Endothelial cell of umbilical vein (primary cell): ENCODE results near the gene DCC. TPM values are rescaled to one million over a fixed set of nuclear protein-coding genes. Genes with fewer than 3 reads are reported as not detected.

Experiments
- BruUV-seq: library from RNA; stranded (reverse); fragments of 400-500 nt; replicated peaks from 2 replicates; lab custom pipeline; 2021; lab: Mats Ljungman, UMichigan
- CTCF ChIA-PET: fragments of 300-600, 350-600 bp; sonication (Branson Sonifier 250); formaldehyde crosslinking; loops from one replicate; lab custom pipeline; 2021; ENCODE audit warnings: antibody characterized with exemption, inconsistent platforms; lab: Charles Lee
- POLR2A ChIA-PET: fragments of 300-600, 350-600 bp; sonication (Branson Sonifier 250); formaldehyde crosslinking; loops from one replicate; lab custom pipeline; 2021; ENCODE audit warnings: antibody characterized with exemption, inconsistent platforms; lab: Charles Lee
- DNase-seq: peaks from one replicate; pipeline ENCODE4 v3.0.0-alpha.2; 2011; ENCODE audit warnings: low read depth, low spot score
- FAIRE-seq: peaks from 2 replicates; lab custom pipeline; 2011; peaks lifted over from hg19 to GRCh38; lab: Jason Lieb, UNC
- H2AFZ ChIP-seq: 2 replicates; pipeline ENCODE4 v1.6.0; 2012; ENCODE audit warnings: low read depth, low read length, control low read depth, inconsistent platforms
- H3K27ac ChIP-seq: 2 replicates; pipeline ENCODE4 v1.5.1; 2011; ENCODE audit warnings: low read depth, mild to moderate bottlenecking, control low read depth, low read length, moderate library complexity; ENCODE audit not compliant: insufficient read depth
- H3K27me3 ChIP-seq, 2 experiments: 2 replicates each; pipeline versions ENCODE4 v1.6.0 to v1.6.1; 2011; ENCODE audit warnings: low read length in 2 of 2, mixed read lengths in 1 of 2; ENCODE audit not compliant: control insufficient read depth in 2 of 2, insufficient read depth in 2 of 2
- H3K36me3 ChIP-seq, 2 experiments: 2 replicates in 1 of 2; 3 replicates in 1 of 2; pipeline ENCODE4 v1.5.1; 2011; ENCODE audit warnings: low read length in 2 of 2, mild to moderate bottlenecking in 1 of 2, moderate library complexity in 1 of 2; ENCODE audit not compliant: control insufficient read depth in 2 of 2, insufficient read depth in 2 of 2; ENCODE audit errors: extremely low read depth in 1 of 2
- H3K4me1 ChIP-seq: 3 replicates; pipeline ENCODE4 v1.5.1; 2011; ENCODE audit warnings: mild to moderate bottlenecking, low read length; ENCODE audit not compliant: control insufficient read depth, insufficient read depth; ENCODE audit errors: extremely low read depth
- H3K4me2 ChIP-seq: 2 replicates; pipeline ENCODE4 v1.6.1; 2011; ENCODE audit warnings: low read length, control low read depth, mixed read lengths; ENCODE audit not compliant: insufficient read depth
- H3K4me3 ChIP-seq, 3 experiments: fragments of 200-600 bp in 1 of 3; sonication (generic), shearing (Covaris generic) in 1 of 3; replicated peaks in 1 of 3; 2 replicates each; pipeline ENCODE4 v1.5.1; 2011 to 2016; ENCODE audit warnings: control low read depth in 3 of 3, low read length in 3 of 3, mild to moderate bottlenecking in 2 of 3, inconsistent platforms in 1 of 3, low read depth in 1 of 3, moderate library complexity in 1 of 3; ENCODE audit not compliant: insufficient read depth in 1 of 3
- H3K79me2 ChIP-seq: 2 replicates; pipeline ENCODE4 v1.6.0; 2012; ENCODE audit warnings: low read length, inconsistent platforms; ENCODE audit not compliant: control insufficient read depth, insufficient read depth
- H3K9ac ChIP-seq: replicated peaks from 2 replicates; pipeline ENCODE3; 2011; ENCODE audit warnings: low read length, control low read depth; ENCODE audit not compliant: insufficient read depth; ENCODE audit errors: extremely low read depth
- H3K9me1 ChIP-seq: replicated peaks from 3 replicates; pipeline ENCODE4 v1.6.0; 2011; ENCODE audit warnings: mild to moderate bottlenecking, low read length; ENCODE audit not compliant: control insufficient read depth, insufficient read depth; ENCODE audit errors: extremely low read depth
- H3K9me3 ChIP-seq: replicated peaks from 2 replicates; pipeline ENCODE4 v1.5.1; 2012; ENCODE audit warnings: low read length, inconsistent platforms; ENCODE audit not compliant: control insufficient read depth, insufficient read depth
- H4K20me1 ChIP-seq: replicated peaks from 2 replicates; pipeline ENCODE3; 2011; ENCODE audit warnings: mild to moderate bottlenecking, low read length; ENCODE audit not compliant: control insufficient read depth, insufficient read depth; ENCODE audit errors: extremely low read depth
- EZH2 ChIP-seq: IDR thresholded peaks from 2 replicates; pipeline ENCODE4 v1.6.1; 2012; ENCODE audit warnings: borderline replicate concordance, low read depth, mild to moderate bottlenecking, moderate library complexity, low read length, inconsistent platforms; ENCODE audit not compliant: severe bottlenecking
- FOS ChIP-seq: IDR thresholded peaks from 2 replicates; pipeline ENCODE4 v1.6.1; 2011; ENCODE audit warnings: mild to moderate bottlenecking, low read length, moderate library complexity, borderline replicate concordance; ENCODE audit not compliant: insufficient read depth
- GATA2 ChIP-seq: IDR thresholded peaks from 2 replicates; pipeline ENCODE4 v1.7.0; 2011; ENCODE audit warnings: low read depth, mild to moderate bottlenecking, moderate library complexity, mixed read lengths, low read length; ENCODE audit not compliant: insufficient read length, insufficient read depth
- JUN ChIP-seq: IDR thresholded peaks from 2 replicates; pipeline ENCODE4 v1.6.1; 2011; ENCODE audit warnings: borderline replicate concordance, low read depth; ENCODE audit not compliant: insufficient read length, insufficient read depth
- MYC ChIP-seq: IDR thresholded peaks from one replicate; pipeline ENCODE4 v1.6.1; 2011; ENCODE audit warnings: mild to moderate bottlenecking, low read depth, low read length
- POLR2A ChIP-seq: IDR thresholded peaks from 2 replicates; pipeline ENCODE4 v1.6.1; 2012; ENCODE audit warnings: low read depth, mild to moderate bottlenecking, control low read depth, low read length
- POLR2AphosphoS5 ChIP-seq: IDR thresholded peaks from 2 replicates; pipeline ENCODE4 v1.6.1; 2012; ENCODE audit warnings: low read depth, mild to moderate bottlenecking, control low read depth, low read length, moderate library complexity; ENCODE audit not compliant: insufficient read depth
- dilution Hi-C: fragments of 300-500 bp; cut with MboI; formaldehyde crosslinking; loops from one replicate; pipeline ENCODE4 v1.15.0; 2019; ENCODE audit warnings: low sequenced_read_pairs; ENCODE audit not compliant: extremely low pct_ligation_motif_present
- intact Hi-C: fragments of 100-400 bp; cut with micrococcal nuclease; formaldehyde crosslinking; loops from one replicate; pipeline ENCODE4 v1.10.0; 2022
- polyA plus RNA-seq, 4 experiments: library from polyadenylated mRNA; depleted of rRNA in 3 of 4; stranded (reverse) in 3 of 4; unstranded in 1 of 4; fragments of >200 nt; gene quantifications; 2 replicates each; pipeline versions ENCODE4 v1.2.1 to v1.2.3, GENCODE V29; 2011 to 2012; ENCODE audit warnings: missing spikeins in 1 of 4
- total RNA-seq: library from RNA; stranded (reverse); gene quantifications from 2 replicates; pipeline ENCODE4 v1.2.3, GENCODE V29; 2021
- TF ChIP-seq, protein P1 (sequence below), 2 donors: IDR thresholded peaks; 1 replicate in 1 of 2; 2 replicates in 1 of 2; pipeline ENCODE4 v1.5.1; 2011; ENCODE audit warnings: low read length in 2 of 2, mild to moderate bottlenecking in 2 of 2, moderate library complexity in 2 of 2, control low read depth in 1 of 2, inconsistent platforms in 1 of 2, low read depth in 1 of 2; ENCODE audit not compliant: insufficient read depth in 1 of 2; ENCODE audit errors: extremely low read depth in 1 of 2
- TF ChIP-seq, protein P2 (sequence below): IDR thresholded peaks from 2 replicates; pipeline ENCODE4 v1.6.1; 2011; ENCODE audit not compliant: insufficient read depth, insufficient read length

The DCC gene
- total and polyA plus RNA-seq, 2 donors (not counting 3 experiments of a cell fraction or from before 2014, with no cell fraction given), result not detected

DNA sequence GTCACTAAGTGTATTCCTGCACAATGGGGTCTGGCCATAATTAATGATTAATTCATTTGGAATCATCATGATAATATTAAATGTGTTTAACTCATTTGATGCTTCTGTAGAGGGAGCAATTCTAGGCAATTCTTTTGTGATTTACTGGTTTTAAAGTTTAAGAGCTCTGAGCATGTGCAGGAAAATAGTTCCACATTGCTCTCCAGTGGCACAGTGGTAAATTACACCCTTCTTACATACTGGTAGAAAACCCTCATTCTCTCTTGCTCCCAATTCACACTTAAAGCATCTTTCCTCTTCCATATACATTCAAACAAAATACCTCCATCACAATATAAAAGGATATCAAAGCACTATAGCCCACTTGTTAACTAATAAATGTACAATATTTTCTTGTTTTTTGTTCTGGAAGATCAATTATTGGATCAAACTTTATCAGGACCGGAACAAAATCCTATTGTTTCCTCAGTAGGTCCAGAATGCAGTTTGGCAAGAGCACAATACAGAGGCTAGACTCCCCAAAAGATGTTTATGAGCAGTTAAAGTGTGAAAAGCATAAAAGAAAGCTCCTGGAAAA lies 1040.2 kb downstream of the DCC start:
- H3K79me2 ChIP-seq, result no peaks in the 10 kb centered on the region
- ChIA-PET POLR2A (no interaction called here), CTCF (no interaction called here)
- H2AFZ ChIP-seq, result no peak overlapping the region
- no peaks in the 10 kb centered on the region for H3K9me1 ChIP-seq
- no peak overlapping the region for H3K4me2 ChIP-seq
- H3K4me3 ChIP-seq, result no peak overlapping the region
- TF ChIP-seq, protein P1, sequence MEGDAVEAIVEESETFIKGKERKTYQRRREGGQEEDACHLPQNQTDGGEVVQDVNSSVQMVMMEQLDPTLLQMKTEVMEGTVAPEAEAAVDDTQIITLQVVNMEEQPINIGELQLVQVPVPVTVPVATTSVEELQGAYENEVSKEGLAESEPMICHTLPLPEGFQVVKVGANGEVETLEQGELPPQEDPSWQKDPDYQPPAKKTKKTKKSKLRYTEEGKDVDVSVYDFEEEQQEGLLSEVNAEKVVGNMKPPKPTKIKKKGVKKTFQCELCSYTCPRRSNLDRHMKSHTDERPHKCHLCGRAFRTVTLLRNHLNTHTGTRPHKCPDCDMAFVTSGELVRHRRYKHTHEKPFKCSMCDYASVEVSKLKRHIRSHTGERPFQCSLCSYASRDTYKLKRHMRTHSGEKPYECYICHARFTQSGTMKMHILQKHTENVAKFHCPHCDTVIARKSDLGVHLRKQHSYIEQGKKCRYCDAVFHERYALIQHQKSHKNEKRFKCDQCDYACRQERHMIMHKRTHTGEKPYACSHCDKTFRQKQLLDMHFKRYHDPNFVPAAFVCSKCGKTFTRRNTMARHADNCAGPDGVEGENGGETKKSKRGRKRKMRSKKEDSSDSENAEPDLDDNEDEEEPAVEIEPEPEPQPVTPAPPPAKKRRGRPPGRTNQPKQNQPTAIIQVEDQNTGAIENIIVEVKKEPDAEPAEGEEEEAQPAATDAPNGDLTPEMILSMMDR (IDR thresholded peaks at IDR 0.05; ENCODE audit: extremely low read depth in 1 of 2, insufficient read depth in 1 of 2, low read depth in 1 of 2, low read length in 2 of 2), result no peak
- TF ChIP-seq POLR2AphosphoS5 (no peak), GATA2 (no peak), POLR2A (no peak), JUN (no peak), FOS (no peak), MYC (no peak), EZH2 (no peak)
- TF ChIP-seq, protein P2, sequence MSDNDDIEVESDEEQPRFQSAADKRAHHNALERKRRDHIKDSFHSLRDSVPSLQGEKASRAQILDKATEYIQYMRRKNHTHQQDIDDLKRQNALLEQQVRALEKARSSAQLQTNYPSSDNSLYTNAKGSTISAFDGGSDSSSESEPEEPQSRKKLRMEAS, result no peak
- no peak overlapping the region for H3K27ac ChIP-seq
- no peaks in the 10 kb centered on the region for H3K36me3 ChIP-seq
- no peaks in the 10 kb centered on the region for H3K27me3 ChIP-seq
- BruUV-seq, result no TSS peak
- intact Hi-C loops (no loop called here), dilution Hi-C loops (no loop called here)
- FAIRE-seq, result no peak
- no peaks in the 10 kb centered on the region for H3K4me1 ChIP-seq
- H3K9ac ChIP-seq, result no peak overlapping the region
- peak; percentile 9 for DNase-seq
- H4K20me1 ChIP-seq, result no peaks in the 10 kb centered on the region
- no peaks in the 10 kb centered on the region for H3K9me3 ChIP-seq
